Panc1 (cell line): Measurements from ENCODE around the gene CASP10. TPM values are rescaled to one million over a fixed set of nuclear protein-coding genes. Genes with fewer than 3 reads are reported as not detected.

ENCODE experiments used
- ATAC-seq: fragments of 200-7000 bp; cut with Tn5 transposase; 2 replicates; pipeline ENCODE4 v1.9.1; 2020; ENCODE audit warnings: mild to moderate bottlenecking, moderate library complexity
- BruUV-seq: library from RNA; stranded (reverse); fragments of 400-500 nt; replicated peaks from 2 replicates; lab custom pipeline; 2021; lab: Mats Ljungman, UMichigan
- CTCF ChIA-PET: fragments of 300-600 bp; sonication (Branson Sonifier 250); formaldehyde crosslinking; loops from one replicate; lab custom pipeline; 2022; ENCODE audit warnings: antibody characterized with exemption; lab: Charles Lee
- POLR2A ChIA-PET: fragments of 300-600 bp; sonication (Branson Sonifier 250); formaldehyde crosslinking; loops from one replicate; lab custom pipeline; 2022; ENCODE audit warnings: antibody characterized with exemption; lab: Charles Lee
- DNase-seq: peaks from one replicate; pipeline ENCODE4 v3.0.0-alpha.2; 2010; ENCODE audit warnings: low read depth, low spot score
- H3K27ac ChIP-seq: 2 replicates; pipeline ENCODE4 v1.5.1; 2011; ENCODE audit warnings: mild to moderate bottlenecking, low read length, inconsistent platforms
- H3K27me3 ChIP-seq: fragments of 200-500 bp; sonication (Bioruptor generic); 2 replicates; pipeline ENCODE4 v1.6.0; 2014; ENCODE audit warnings: low read length, inconsistent platforms; ENCODE audit not compliant: control insufficient read depth, insufficient read depth
- H3K36me3 ChIP-seq: fragments of 200-500 bp; sonication (Bioruptor generic); 2 replicates; pipeline ENCODE4 v1.5.1; 2014; ENCODE audit warnings: inconsistent platforms, mild to moderate bottlenecking, low read length, moderate library complexity; ENCODE audit not compliant: control insufficient read depth, insufficient read depth
- H3K4me1 ChIP-seq: 2 replicates; pipeline ENCODE4 v1.5.1; 2011; ENCODE audit warnings: inconsistent platforms, mild to moderate bottlenecking, low read length, moderate library complexity; ENCODE audit not compliant: control insufficient read depth, insufficient read depth
- H3K4me3 ChIP-seq, 2 experiments: 2 replicates each; pipeline ENCODE4 v1.5.1; 2011 to 2012; ENCODE audit warnings: low read depth in 2 of 2, low read length in 2 of 2, mild to moderate bottlenecking in 2 of 2, inconsistent platforms in 1 of 2, moderate library complexity in 1 of 2
- H3K9me3 ChIP-seq: fragments of 200-500 bp; sonication (Bioruptor generic); 2 replicates; pipeline ENCODE4 v1.5.1; 2014; ENCODE audit warnings: low read depth, mild to moderate bottlenecking, inconsistent platforms, low read length, moderate library complexity; ENCODE audit not compliant: control insufficient read depth, insufficient read depth
- CTCF ChIP-seq: fragments of 450-650 bp; IDR thresholded peaks from 2 replicates; pipeline ENCODE4 v1.5.1; 2017; ENCODE audit warnings: mild to moderate bottlenecking
- POLR2AphosphoS5 ChIP-seq: IDR thresholded peaks from 2 replicates; pipeline ENCODE4 v1.6.1; 2012; ENCODE audit warnings: mild to moderate bottlenecking, low read depth, low read length, moderate library complexity
- SIN3A ChIP-seq: IDR thresholded peaks from 2 replicates; pipeline ENCODE4 v1.6.1; 2012; ENCODE audit warnings: low read depth, mild to moderate bottlenecking, low read length, moderate library complexity, borderline replicate concordance; ENCODE audit not compliant: insufficient read depth
- TCF7L2 ChIP-seq: IDR thresholded peaks from 2 replicates; pipeline ENCODE4 v1.6.1; 2011; ENCODE audit warnings: mild to moderate bottlenecking, low read depth, low read length, inconsistent platforms
- in situ Hi-C: cut with HindIII; loops from 2 replicates; pipeline ENCODE4 v1.10.0; 2016; ENCODE audit warnings: low sequenced_read_pairs, low pct_unique_long_range_greater_than_20kb
- intact Hi-C: fragments of 100-400 bp; cut with micrococcal nuclease; formaldehyde crosslinking; loops from one replicate; pipeline ENCODE4 v1.10.0; 2022; ENCODE audit not compliant: unreplicated experiment
- total RNA-seq: library from RNA; stranded (reverse); gene quantifications from one replicate; pipeline ENCODE4 v1.2.1, GENCODE V29; 2021; ENCODE audit not compliant: unreplicated experiment
- TF ChIP-seq, protein P1 (sequence below), 2 experiments: IDR thresholded peaks; 2 replicates each; pipeline ENCODE4 v1.6.1; 2011 to 2012; ENCODE audit warnings: low read depth in 2 of 2, control low read depth in 1 of 2, low read length in 1 of 2, mild to moderate bottlenecking in 1 of 2, moderate library complexity in 1 of 2; ENCODE audit not compliant: insufficient read depth in 1 of 2

The CASP10 gene
- total RNA-seq, 1 experiment from 2014 or later, result 0.87 TPM

- H3K36me3 ChIP-seq, result no peaks in the 10 kb centered on the region
- CTCF ChIA-PET, result interaction anchor here (0.7 kb wide), 2 partner anchors 14 to 125 kb away, joined by 4 to 7 read pairs; no protein-coding TSS in a partner anchor
- DNase-seq, result no peak
- H3K27me3 ChIP-seq, result no peaks in the 10 kb centered on the region
- no peak for ATAC-seq
- H3K27ac ChIP-seq, result no peak overlapping the region
- in situ Hi-C loops (no loop called here), intact Hi-C loops (no loop called here)
- BruUV-seq, result no TSS peak
- H3K4me1 ChIP-seq, result no peaks in the 10 kb centered on the region
- no peak for TF ChIP-seq POLR2AphosphoS5
- no peak for TF ChIP-seq CTCF
- no peak for TF ChIP-seq SIN3A
- TF ChIP-seq, protein P1, sequence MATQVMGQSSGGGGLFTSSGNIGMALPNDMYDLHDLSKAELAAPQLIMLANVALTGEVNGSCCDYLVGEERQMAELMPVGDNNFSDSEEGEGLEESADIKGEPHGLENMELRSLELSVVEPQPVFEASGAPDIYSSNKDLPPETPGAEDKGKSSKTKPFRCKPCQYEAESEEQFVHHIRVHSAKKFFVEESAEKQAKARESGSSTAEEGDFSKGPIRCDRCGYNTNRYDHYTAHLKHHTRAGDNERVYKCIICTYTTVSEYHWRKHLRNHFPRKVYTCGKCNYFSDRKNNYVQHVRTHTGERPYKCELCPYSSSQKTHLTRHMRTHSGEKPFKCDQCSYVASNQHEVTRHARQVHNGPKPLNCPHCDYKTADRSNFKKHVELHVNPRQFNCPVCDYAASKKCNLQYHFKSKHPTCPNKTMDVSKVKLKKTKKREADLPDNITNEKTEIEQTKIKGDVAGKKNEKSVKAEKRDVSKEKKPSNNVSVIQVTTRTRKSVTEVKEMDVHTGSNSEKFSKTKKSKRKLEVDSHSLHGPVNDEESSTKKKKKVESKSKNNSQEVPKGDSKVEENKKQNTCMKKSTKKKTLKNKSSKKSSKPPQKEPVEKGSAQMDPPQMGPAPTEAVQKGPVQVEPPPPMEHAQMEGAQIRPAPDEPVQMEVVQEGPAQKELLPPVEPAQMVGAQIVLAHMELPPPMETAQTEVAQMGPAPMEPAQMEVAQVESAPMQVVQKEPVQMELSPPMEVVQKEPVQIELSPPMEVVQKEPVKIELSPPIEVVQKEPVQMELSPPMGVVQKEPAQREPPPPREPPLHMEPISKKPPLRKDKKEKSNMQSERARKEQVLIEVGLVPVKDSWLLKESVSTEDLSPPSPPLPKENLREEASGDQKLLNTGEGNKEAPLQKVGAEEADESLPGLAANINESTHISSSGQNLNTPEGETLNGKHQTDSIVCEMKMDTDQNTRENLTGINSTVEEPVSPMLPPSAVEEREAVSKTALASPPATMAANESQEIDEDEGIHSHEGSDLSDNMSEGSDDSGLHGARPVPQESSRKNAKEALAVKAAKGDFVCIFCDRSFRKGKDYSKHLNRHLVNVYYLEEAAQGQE (IDR thresholded peaks at IDR 0.05; ENCODE audit: insufficient read depth in 1 of 2, low read depth in 2 of 2, low read length in 1 of 2), result no peak
- TF ChIP-seq TCF7L2, result no peak
- H3K9me3 ChIP-seq, result peaks cover 3% of the 10 kb centered on the region; the same call in 1 of the 2 replicates
- H3K4me3 ChIP-seq, result no peak overlapping the region
- POLR2A ChIA-PET, result no interaction called here
Observed at GRCh38 chr2:201246280-201246679, 63.3 kb downstream of the CASP10 start.

DNA sequence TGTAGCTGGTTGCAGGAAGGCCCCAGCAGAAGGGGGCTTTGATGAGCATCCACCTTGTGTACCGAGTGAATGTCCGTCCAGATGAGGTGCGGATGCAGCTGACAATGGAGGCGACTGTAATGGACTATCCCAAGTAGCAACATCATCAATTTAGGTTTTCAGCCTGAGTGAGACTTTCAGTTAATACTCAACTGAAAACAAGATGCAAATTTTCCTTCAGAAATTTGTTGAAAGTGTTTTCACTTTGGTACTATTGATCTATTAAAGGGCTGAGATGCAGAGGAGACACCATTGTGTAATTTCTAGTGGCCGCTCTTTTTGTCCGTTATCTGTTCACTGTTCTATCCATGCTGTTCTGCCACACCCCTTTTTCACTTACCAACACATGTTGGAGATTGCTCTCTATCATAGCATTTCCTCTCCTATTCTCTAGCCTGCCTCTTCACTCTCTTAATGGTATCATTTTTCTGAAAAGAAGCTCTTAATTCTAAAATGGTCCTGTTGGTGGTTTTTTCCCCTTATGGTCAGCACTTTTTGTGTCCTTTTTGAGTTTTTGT is 65.4 kb downstream of the CASP10 start:
- DNase-seq, result no peak
- no TSS peak for BruUV-seq
- POLR2A ChIA-PET, result no interaction called here
- Histone ChIP-seq H3K4me3 (no peak overlapping the region), H3K9me3 (no peaks in the 10 kb centered on the region), H3K4me1 (no peaks in the 10 kb centered on the region), H3K27ac (no peak overlapping the region), H3K36me3 (no peaks in the 10 kb centered on the region), H3K27me3 (no peaks in the 10 kb centered on the region)
- CTCF ChIA-PET, result no interaction called here
- no peak for ATAC-seq
- TF ChIP-seq TCF7L2 (no peak), SIN3A (no peak), CTCF (no peak), POLR2AphosphoS5 (no peak)
- TF ChIP-seq, protein P1 (IDR thresholded peaks at IDR 0.05; ENCODE audit: insufficient read depth in 1 of 2, low read depth in 2 of 2, low read length in 1 of 2), result no peak
- in situ Hi-C loops, result no loop called here
- intact Hi-C loops, result no loop called here
